ENCODE measurements around the gene RPUSD4. TPM values are rescaled to one million over a fixed set of nuclear protein-coding genes. Genes with fewer than 3 reads are reported as not detected.

Gene RPUSD4
- total and polyA plus RNA-seq, 10 of the 15 experiments (the other 5 are each of a cell fraction or from before 2014, with no cell fraction given) = 24.5 to 47.6 (median 31.7) TPM

DNA sequence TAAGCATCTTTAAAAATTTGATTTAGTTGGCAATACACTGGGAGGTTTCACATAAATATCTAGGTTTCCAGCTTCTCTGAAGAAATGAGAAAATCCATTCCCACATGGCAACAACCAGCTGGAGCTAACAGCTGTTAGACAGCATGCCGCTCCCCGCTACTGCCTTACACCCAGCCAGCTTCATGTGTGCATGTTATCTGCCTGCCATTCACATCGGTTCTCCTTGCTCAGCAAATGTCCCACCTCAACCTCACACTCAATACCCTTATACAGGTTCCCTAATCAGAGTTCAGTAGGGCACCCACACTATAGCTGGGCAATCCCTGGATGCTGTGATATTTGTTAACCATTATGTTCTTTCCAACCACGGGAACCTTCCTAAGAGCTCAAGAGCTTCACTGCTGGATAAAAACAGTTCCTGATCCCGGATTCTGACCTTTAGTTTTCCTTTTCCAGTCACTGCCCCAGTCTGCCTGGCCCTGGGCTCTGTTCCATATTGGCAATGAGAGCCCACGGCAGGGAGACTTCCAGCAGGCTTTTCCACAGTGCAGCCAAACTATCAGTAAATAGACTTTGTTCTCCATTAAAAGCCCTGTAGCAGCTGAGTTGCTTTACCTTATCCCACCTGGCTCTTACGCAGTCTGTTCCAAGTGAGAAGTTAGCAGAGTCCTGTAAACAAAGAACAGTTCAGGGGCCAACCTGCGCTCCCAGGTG is 8.6 kb downstream of the RPUSD4 start (continued):
- TF ChIP-seq FOXM1 (IDR thresholded peaks at IDR 0.05; ENCODE audit: low read depth, low read length) (no peak), SKIL (IDR thresholded peaks at IDR 0.05; ENCODE audit: low read depth, poor library complexity, severe bottlenecking) (no peak), MEF2A (IDR thresholded peaks at IDR 0.05; ENCODE audit: insufficient read depth, low read depth, low read length) (no peak)

- ChIA-PET SMC1A (ENCODE audit: uncharacterized antibody, unreplicated experiment) (interaction anchor here (1.2 kb wide), 2 partner anchors 9 to 12 kb away, joined by 3 to 4 read pairs; partner anchors contain the start of gene RPUSD4), RAD21 (ENCODE audit: unreplicated experiment) (no interaction called here), POLR2A (interaction anchor here (0.7 to 1.0 kb wide), 3 partner anchors 10 to 74 kb away, joined by 3 to 6 read pairs (median 4); partner anchors contain the start of gene RPUSD4), CTCF (interaction anchor here (0.8 to 2.5 kb wide), 4 partner anchors 12 to 275 kb away, joined by 3 to 17 read pairs (median 7); no protein-coding TSS in a partner anchor)
- Histone ChIP-seq H3K27ac (ENCODE audit: control insufficient read depth, insufficient read depth) (no peak overlapping the region), H2AFZ (ENCODE audit: control insufficient read depth, low read depth, low read length) (no peak overlapping the region), H3K36me3 (ENCODE audit: control insufficient read depth in 2 of 2, insufficient read depth in 2 of 2, low read length in 1 of 2) (peaks cover 20 to 34% of the 10 kb centered on the region in 2 experiments), H3K9ac (ENCODE audit: control insufficient read depth, insufficient read depth, low read length) (no peak overlapping the region), H3K4me2 (ENCODE audit: control insufficient read depth, insufficient read depth) (no peak overlapping the region), H3K4me1 (ENCODE audit: control insufficient read depth, insufficient read depth, low read length) (no peaks in the 10 kb centered on the region), H3K4me3 (no peak overlapping the region), H4K20me1 (ENCODE audit: control insufficient read depth, insufficient read depth) (no peaks in the 10 kb centered on the region), H3K79me2 (ENCODE audit: control insufficient read depth, insufficient read depth, low read length) (no peaks in the 10 kb centered on the region), H3K27me3 (replicated peaks in 1 of 2; ENCODE audit: control insufficient read depth in 2 of 2, insufficient read depth in 2 of 2, low read length in 1 of 2) (no peaks in the 10 kb centered on the region), H3K9me3 (replicated peaks; ENCODE audit: control insufficient read depth, insufficient read depth, low read length) (peaks cover 15% of the 10 kb centered on the region)
- BruUV-seq (replicated peaks) = no TSS peak
- TF ChIP-seq TCF3 (IDR thresholded peaks at IDR 0.05; ENCODE audit: borderline replicate concordance, insufficient read depth, low read depth, low read length) (no peak), TCF12 (IDR thresholded peaks at IDR 0.05; ENCODE audit: low read depth, low read length) (no peak), ZNF274 (IDR thresholded peaks at IDR 0.05; ENCODE audit: insufficient read depth, insufficient read length) (no peak), SMARCA5 (IDR thresholded peaks at IDR 0.05) (no peak), ZNF622 (IDR thresholded peaks at IDR 0.05) (no peak), E2F4 (IDR thresholded peaks at IDR 0.05; ENCODE audit: low read depth, low read length) (no peak), CREM (IDR thresholded peaks at IDR 0.05; ENCODE audit: low read depth) (no peak), HDAC2 (IDR thresholded peaks at IDR 0.05) (no peak), FOXK2 (IDR thresholded peaks at IDR 0.05) (no peak), HDGF (IDR thresholded peaks at IDR 0.05) (no peak), CBX5 (IDR thresholded peaks at IDR 0.05; ENCODE audit: low read depth) (no peak), SPI1 (IDR thresholded peaks at IDR 0.05; ENCODE audit: borderline replicate concordance, insufficient read depth, low read depth, low read length) (no peak), KDM1A (IDR thresholded peaks at IDR 0.05; ENCODE audit: borderline replicate concordance) (no peak), CEBPB (IDR thresholded peaks at IDR 0.05; ENCODE audit: borderline replicate concordance in 1 of 2, low read depth in 2 of 2, low read length in 2 of 2) (no peak), ZSCAN29 (IDR thresholded peaks at IDR 0.05) (no peak), EZH2 (IDR thresholded peaks at IDR 0.05; ENCODE audit: borderline replicate concordance, control insufficient read depth, low read depth, low read length) (no peak), ZNF207 (IDR thresholded peaks at IDR 0.05; ENCODE audit: borderline replicate concordance) (no peak), EED (IDR thresholded peaks at IDR 0.05; ENCODE audit: low read depth) (no peak), LARP7 (IDR thresholded peaks at IDR 0.05) (no peak), NRF1 (conservative IDR thresholded peaks at IDR 0.05; ENCODE audit: low read depth, low read length) (no peak)
- FAIRE-seq (no peak), ATAC-seq (no peak), DNase-seq (ENCODE audit: low read depth, low spot score) (no peak)
- in situ Hi-C loops (cut with MboI) = no loop called here
- WGBS (ENCODE audit: insufficient coverage, insufficient replicate concordance, low lambda C conversion rate, missing lambda C conversion rate) = 90% methylated on average over 5 of the region's 5 CpGs
- intact Hi-C loops (cut with micrococcal nuclease; ENCODE audit: unreplicated experiment) = no loop called here
Measured at GRCh38 chr11:126198648-126199047, 12.8 kb downstream of the RPUSD4 start.

All from GM12878 (cell line).